Astrocyte (in vitro differentiated cells and primary cell): Measurements from ENCODE around the gene ESD.

Experiments used
- CTCF ChIP-seq: IDR thresholded peaks from 2 replicates; pipeline ENCODE4 v1.5.1; 2011; ENCODE audit warnings: low read depth, mild to moderate bottlenecking, inconsistent platforms, low read length, moderate library complexity; ENCODE audit not compliant: insufficient read depth
- EZH2 ChIP-seq: IDR thresholded peaks from 2 replicates; pipeline ENCODE4 v1.6.1; 2012; ENCODE audit warnings: mild to moderate bottlenecking, low read length, inconsistent platforms; ENCODE audit not compliant: insufficient read depth

- TF ChIP-seq CTCF, result no peak
- TF ChIP-seq EZH2, result no peak
Measured at GRCh38 chr13:46775385-46776107, 21.4 kb downstream of the ESD start.
